HL-60 (cell line): Measurements from ENCODE around the gene ZNF697.

Experiments used
- DNase-seq, 2 experiments: peaks; one replicate each; pipeline ENCODE4 v3.0.0-alpha.2; 2010 to 2020; ENCODE audit warnings: low read depth in 1 of 2, low spot score in 1 of 2
- H3K27ac ChIP-seq: fragments of 250-450 bp; sonication (Bioruptor Pico); replicated peaks from 2 replicates; pipeline ENCODE4 v1.5.1; 2020; ENCODE audit warnings: mild to moderate bottlenecking, moderate library complexity
- H3K27me3 ChIP-seq: fragments of 250-450 bp; sonication (Bioruptor Pico); 2 replicates; pipeline ENCODE4 v1.5.1; 2021; ENCODE audit warnings: mild to moderate bottlenecking, moderate library complexity; ENCODE audit not compliant: insufficient read depth, poor library complexity, severe bottlenecking
- H3K4me3 ChIP-seq: replicated peaks from 2 replicates; pipeline ENCODE4 v1.5.1; 2011; ENCODE audit warnings: mild to moderate bottlenecking, control low read depth, low read length; ENCODE audit not compliant: insufficient read depth
- GABPA ChIP-seq: IDR thresholded peaks from 2 replicates; pipeline ENCODE4 v1.6.1; 2012; ENCODE audit warnings: low read depth
- POLR2AphosphoS5 ChIP-seq: IDR thresholded peaks from 2 replicates; pipeline ENCODE4 v1.6.1; 2012; ENCODE audit warnings: low read depth
- SPI1 ChIP-seq: IDR thresholded peaks from 2 replicates; pipeline ENCODE4 v1.6.1; 2012; ENCODE audit warnings: low read depth, mild to moderate bottlenecking, borderline replicate concordance
- TF ChIP-seq, protein P1 (sequence below): IDR thresholded peaks from one replicate; pipeline ENCODE4 v1.5.1; 2011; ENCODE audit warnings: low read length, control low read depth, inconsistent platforms; ENCODE audit not compliant: insufficient read depth
- TF ChIP-seq, protein P2 (sequence below): IDR thresholded peaks from 2 replicates; pipeline ENCODE4 v1.6.1; 2012; ENCODE audit warnings: low read depth; ENCODE audit not compliant: insufficient replicate concordance

Gene ZNF697

GRCh38 chr1:119659628-119660027 is 11.6 kb upstream of the ZNF697 start:
- H3K4me3 ChIP-seq: no peak overlapping the region
- H3K27ac ChIP-seq: no peak overlapping the region
- DNase-seq: no peak
- H3K27me3 ChIP-seq: peaks cover 3% of the 10 kb centered on the region
- no peak for TF ChIP-seq GABPA
- TF ChIP-seq POLR2AphosphoS5: no peak
- TF ChIP-seq SPI1: no peak

DNA sequence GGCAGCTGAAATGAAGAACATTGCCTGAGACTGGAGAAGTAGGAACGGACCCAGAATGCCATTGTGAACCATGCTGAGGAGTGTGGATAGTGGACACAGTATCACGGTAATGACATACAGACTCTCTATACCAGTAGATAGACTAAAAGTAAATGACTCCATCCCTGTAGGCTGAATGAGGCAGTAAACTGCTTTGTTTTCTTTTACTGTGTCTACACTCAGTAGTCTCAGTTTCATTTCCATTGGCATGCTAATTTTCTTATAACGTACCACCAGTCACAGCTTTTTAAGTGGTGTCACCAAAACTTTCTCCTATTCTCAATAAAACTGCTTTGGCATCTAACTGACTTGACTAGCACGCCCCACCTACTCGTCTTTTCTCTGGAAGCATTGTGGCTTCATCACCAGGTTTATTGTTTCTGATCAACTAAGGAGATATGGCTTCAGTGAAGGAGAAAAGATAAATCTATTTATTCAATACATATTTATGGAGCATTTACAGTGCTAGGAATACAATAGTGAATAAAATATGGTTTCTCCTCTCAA is 8.4 kb upstream of the ZNF697 start:
- Histone ChIP-seq H3K4me3 (no peak overlapping the region), H3K27ac (no peak overlapping the region), H3K27me3 (peaks cover 14% of the 10 kb centered on the region)
- TF ChIP-seq GABPA (no peak), POLR2AphosphoS5 (no peak), SPI1 (no peak)
- TF ChIP-seq, protein P1, sequence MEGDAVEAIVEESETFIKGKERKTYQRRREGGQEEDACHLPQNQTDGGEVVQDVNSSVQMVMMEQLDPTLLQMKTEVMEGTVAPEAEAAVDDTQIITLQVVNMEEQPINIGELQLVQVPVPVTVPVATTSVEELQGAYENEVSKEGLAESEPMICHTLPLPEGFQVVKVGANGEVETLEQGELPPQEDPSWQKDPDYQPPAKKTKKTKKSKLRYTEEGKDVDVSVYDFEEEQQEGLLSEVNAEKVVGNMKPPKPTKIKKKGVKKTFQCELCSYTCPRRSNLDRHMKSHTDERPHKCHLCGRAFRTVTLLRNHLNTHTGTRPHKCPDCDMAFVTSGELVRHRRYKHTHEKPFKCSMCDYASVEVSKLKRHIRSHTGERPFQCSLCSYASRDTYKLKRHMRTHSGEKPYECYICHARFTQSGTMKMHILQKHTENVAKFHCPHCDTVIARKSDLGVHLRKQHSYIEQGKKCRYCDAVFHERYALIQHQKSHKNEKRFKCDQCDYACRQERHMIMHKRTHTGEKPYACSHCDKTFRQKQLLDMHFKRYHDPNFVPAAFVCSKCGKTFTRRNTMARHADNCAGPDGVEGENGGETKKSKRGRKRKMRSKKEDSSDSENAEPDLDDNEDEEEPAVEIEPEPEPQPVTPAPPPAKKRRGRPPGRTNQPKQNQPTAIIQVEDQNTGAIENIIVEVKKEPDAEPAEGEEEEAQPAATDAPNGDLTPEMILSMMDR: no peak
- TF ChIP-seq, protein P2, sequence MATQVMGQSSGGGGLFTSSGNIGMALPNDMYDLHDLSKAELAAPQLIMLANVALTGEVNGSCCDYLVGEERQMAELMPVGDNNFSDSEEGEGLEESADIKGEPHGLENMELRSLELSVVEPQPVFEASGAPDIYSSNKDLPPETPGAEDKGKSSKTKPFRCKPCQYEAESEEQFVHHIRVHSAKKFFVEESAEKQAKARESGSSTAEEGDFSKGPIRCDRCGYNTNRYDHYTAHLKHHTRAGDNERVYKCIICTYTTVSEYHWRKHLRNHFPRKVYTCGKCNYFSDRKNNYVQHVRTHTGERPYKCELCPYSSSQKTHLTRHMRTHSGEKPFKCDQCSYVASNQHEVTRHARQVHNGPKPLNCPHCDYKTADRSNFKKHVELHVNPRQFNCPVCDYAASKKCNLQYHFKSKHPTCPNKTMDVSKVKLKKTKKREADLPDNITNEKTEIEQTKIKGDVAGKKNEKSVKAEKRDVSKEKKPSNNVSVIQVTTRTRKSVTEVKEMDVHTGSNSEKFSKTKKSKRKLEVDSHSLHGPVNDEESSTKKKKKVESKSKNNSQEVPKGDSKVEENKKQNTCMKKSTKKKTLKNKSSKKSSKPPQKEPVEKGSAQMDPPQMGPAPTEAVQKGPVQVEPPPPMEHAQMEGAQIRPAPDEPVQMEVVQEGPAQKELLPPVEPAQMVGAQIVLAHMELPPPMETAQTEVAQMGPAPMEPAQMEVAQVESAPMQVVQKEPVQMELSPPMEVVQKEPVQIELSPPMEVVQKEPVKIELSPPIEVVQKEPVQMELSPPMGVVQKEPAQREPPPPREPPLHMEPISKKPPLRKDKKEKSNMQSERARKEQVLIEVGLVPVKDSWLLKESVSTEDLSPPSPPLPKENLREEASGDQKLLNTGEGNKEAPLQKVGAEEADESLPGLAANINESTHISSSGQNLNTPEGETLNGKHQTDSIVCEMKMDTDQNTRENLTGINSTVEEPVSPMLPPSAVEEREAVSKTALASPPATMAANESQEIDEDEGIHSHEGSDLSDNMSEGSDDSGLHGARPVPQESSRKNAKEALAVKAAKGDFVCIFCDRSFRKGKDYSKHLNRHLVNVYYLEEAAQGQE: no peak
- no peak for DNase-seq

GRCh38 chr1:119655154-119655553 is 7.1 kb upstream of the ZNF697 start:
- DNase-seq: no peak
- TF ChIP-seq, protein P1: no peak
- TF ChIP-seq SPI1 (no peak), POLR2AphosphoS5 (no peak)
- TF ChIP-seq, protein P2: no peak
- Histone ChIP-seq H3K27me3 (peaks cover 20% of the 10 kb centered on the region), H3K27ac (no peak overlapping the region), H3K4me3 (no peak overlapping the region)

GRCh38 chr1:119653839-119654170 is 5.7 kb upstream of the ZNF697 start:
- Histone ChIP-seq H3K27me3 (peaks cover 23% of the 10 kb centered on the region), H3K4me3 (no peak overlapping the region), H3K27ac (no peak overlapping the region)
- TF ChIP-seq, protein P2: no peak
- TF ChIP-seq, protein P1: no peak
- TF ChIP-seq GABPA (no peak), SPI1 (no peak), POLR2AphosphoS5 (no peak)
- no peak for DNase-seq
